Vagina (tissue), 2 donors: Measurements from ENCODE around the gene PTDSS2.
"Not testable (repeated sequence)": the region's sequence is repeated elsewhere in the genome, so short reads cannot be mapped to it uniquely, and the experiment has no call there.

Source experiments
- CTCF ChIP-seq, 3 experiments: fragments of 450-650 bp in 2 of 3; fragments of 200-600 bp in 1 of 3; sonication (generic) in 1 of 3; IDR thresholded peaks; one replicate each; pipeline ENCODE4 v1.5.1; 2017 to 2019; ENCODE audit warnings: antibody characterized with exemption in 3 of 3, mild to moderate bottlenecking in 2 of 3, moderate library complexity in 2 of 3
- POLR2A ChIP-seq, 2 donors: fragments of 450-650 bp; IDR thresholded peaks; one replicate each; pipeline ENCODE4 v1.6.1; 2017; ENCODE audit warnings: antibody characterized with exemption in 2 of 2, mild to moderate bottlenecking in 2 of 2, moderate library complexity in 2 of 2
- POLR2AphosphoS5 ChIP-seq, 2 donors: sonication (generic); formaldehyde crosslinking; IDR thresholded peaks; one replicate each; pipeline ENCODE4 v1.9.0; 2017; ENCODE audit warnings: antibody characterized with exemption in 2 of 2, mild to moderate bottlenecking in 2 of 2, low read depth in 1 of 2; ENCODE audit not compliant: insufficient read depth in 1 of 2

DNA sequence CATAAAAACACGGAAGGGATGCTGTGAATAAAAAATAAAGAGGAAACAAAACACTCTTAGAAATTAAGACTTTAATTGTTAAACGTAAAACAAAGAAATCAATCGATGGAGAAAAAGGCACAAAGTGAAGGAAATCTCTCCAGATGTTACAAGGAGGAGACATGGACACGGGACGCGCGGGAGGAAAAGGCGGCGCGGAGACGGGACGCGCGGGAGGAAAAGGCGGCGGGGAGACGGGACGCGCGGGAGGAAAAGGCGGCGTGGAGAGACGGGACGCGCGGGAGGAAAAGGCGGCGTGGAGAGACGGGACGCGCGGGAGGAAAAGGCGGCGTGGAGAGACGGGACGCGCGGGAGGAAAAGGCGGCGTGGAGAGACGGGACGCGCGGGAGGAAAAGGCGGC is 25.3 kb upstream of the PTDSS2 start:
- not testable (repeated sequence) for TF ChIP-seq POLR2AphosphoS5 (IDR thresholded peaks at IDR 0.05; ENCODE audit: insufficient read depth in 1 of 2, low read depth in 1 of 2); CTCF (IDR thresholded peaks at IDR 0.05); POLR2A (IDR thresholded peaks at IDR 0.05)
